Erythroblast (primary cell): ENCODE data around the gene LGALSL.

Source experiments
- GATA1 ChIP-seq: IDR thresholded peaks from 2 replicates; pipeline ENCODE4 v1.6.1; 2011; ENCODE audit warnings: low read depth, mild to moderate bottlenecking, control low read depth, low read length, moderate library complexity
- POLR2A ChIP-seq: IDR thresholded peaks from 2 replicates; pipeline ENCODE4 v1.6.1; 2011; ENCODE audit warnings: mild to moderate bottlenecking, low read length

- TF ChIP-seq POLR2A (no peak), GATA1 (no peak)
Measured at GRCh38 chr2:64474121-64474571, 20.2 kb downstream of the LGALSL start.
